ENCODE results near the gene ADAMTS15. TPM values are rescaled to one million over a fixed set of nuclear protein-coding genes. Genes with fewer than 3 reads are reported as not detected.

ADAMTS15 gene
- total and polyA plus RNA-seq, 2 donors (not counting 3 experiments of a cell fraction or from before 2014, with no cell fraction given) = 0.08 TPM; not detected in 1

DNA sequence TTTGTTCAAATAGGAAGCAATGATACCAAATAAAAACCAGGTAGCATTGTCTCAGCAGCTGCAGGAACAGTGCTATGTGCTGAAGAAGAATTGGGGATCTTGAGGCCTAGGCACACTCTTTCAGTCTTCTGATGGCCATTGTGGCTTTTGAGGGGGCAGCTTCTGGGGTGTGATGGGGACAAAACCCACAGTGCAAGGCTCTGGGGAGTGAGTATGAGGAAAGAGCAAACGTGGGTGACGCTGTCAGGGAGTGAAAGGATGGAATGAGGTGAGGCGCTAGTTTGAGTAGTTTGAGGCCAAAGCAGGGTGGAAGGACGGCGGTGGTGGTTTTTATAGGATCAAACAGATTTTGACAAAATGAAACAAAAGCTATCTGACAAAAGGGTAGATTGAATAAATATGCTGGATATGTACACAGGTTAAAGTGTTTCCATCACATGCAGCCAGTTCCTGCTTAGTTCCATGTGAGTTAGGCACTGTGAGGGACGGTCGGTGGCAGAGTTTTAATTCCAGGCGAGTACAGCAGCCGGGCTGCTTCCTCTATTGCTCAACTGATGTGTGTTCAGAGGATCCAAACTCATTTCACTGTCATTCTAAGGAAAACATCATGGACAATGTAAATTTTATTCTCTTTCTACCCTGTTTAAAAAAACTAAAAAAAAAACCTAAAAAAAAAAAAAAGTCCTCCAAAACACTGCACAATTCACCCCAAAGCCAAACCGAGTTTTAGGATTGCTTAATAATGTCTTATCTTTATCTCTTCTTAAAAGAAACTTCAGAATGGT, 18.9 kb downstream of the ADAMTS15 start:
- no peak overlapping the region for H3K4me3 ChIP-seq (replicated peaks in 1 of 3; ENCODE audit: insufficient read depth in 1 of 3, low read depth in 1 of 3, low read length in 3 of 3)
- H3K9me1 ChIP-seq (replicated peaks; ENCODE audit: control insufficient read depth, extremely low read depth, insufficient read depth, low read length) = no peaks in the 10 kb centered on the region
- H3K9me3 ChIP-seq (replicated peaks; ENCODE audit: control insufficient read depth, insufficient read depth, low read length) = no peaks in the 10 kb centered on the region
- no TSS peak for BruUV-seq (replicated peaks)
- DNase-seq (ENCODE audit: low read depth, low spot score) (no peak), FAIRE-seq (no peak)
- no peaks in the 10 kb centered on the region for H3K36me3 ChIP-seq (ENCODE audit: control insufficient read depth in 2 of 2, extremely low read depth in 1 of 2, insufficient read depth in 2 of 2, low read length in 2 of 2)
- H2AFZ ChIP-seq (ENCODE audit: low read depth, low read length) = no peak overlapping the region
- no peaks in the 10 kb centered on the region for H3K79me2 ChIP-seq (ENCODE audit: control insufficient read depth, insufficient read depth, low read length)
- peaks cover 0 to 2% of the 10 kb centered on the region in 2 experiments for H3K27me3 ChIP-seq (ENCODE audit: control insufficient read depth in 2 of 2, insufficient read depth in 2 of 2, low read length in 2 of 2)
- no peak overlapping the region for H3K27ac ChIP-seq (ENCODE audit: insufficient read depth, low read depth, low read length)
- no peak overlapping the region for H3K9ac ChIP-seq (replicated peaks; ENCODE audit: extremely low read depth, insufficient read depth, low read length)
- CTCF ChIA-PET = no interaction called here
- H4K20me1 ChIP-seq (replicated peaks; ENCODE audit: control insufficient read depth, extremely low read depth, insufficient read depth, low read length) = no peaks in the 10 kb centered on the region
- H3K4me2 ChIP-seq (ENCODE audit: insufficient read depth, low read length) = no peak overlapping the region
- POLR2A ChIA-PET = no interaction called here
- dilution Hi-C loops (cut with MboI; ENCODE audit: extremely low pct_ligation_motif_present, low sequenced_read_pairs) = no loop called here
- TF ChIP-seq JUN (IDR thresholded peaks at IDR 0.05; ENCODE audit: borderline replicate concordance, insufficient read depth, insufficient read length, low read depth) (no peak), GATA2 (IDR thresholded peaks at IDR 0.05; ENCODE audit: insufficient read depth, insufficient read length, low read depth, low read length) (no peak), FOS (IDR thresholded peaks at IDR 0.05; ENCODE audit: borderline replicate concordance, insufficient read depth, low read length) (no peak), POLR2A (IDR thresholded peaks at IDR 0.05; ENCODE audit: low read depth, low read length) (no peak), POLR2AphosphoS5 (IDR thresholded peaks at IDR 0.05; ENCODE audit: insufficient read depth, low read depth, low read length) (no peak), EZH2 (IDR thresholded peaks at IDR 0.05; ENCODE audit: borderline replicate concordance, low read depth, low read length, severe bottlenecking) (no peak), MYC (IDR thresholded peaks at IDR 0.05; ENCODE audit: low read depth, low read length) (no peak)
- TF ChIP-seq, protein P1, sequence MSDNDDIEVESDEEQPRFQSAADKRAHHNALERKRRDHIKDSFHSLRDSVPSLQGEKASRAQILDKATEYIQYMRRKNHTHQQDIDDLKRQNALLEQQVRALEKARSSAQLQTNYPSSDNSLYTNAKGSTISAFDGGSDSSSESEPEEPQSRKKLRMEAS (IDR thresholded peaks at IDR 0.05; ENCODE audit: insufficient read depth, insufficient read length) = no peak
- TF ChIP-seq, protein P2, sequence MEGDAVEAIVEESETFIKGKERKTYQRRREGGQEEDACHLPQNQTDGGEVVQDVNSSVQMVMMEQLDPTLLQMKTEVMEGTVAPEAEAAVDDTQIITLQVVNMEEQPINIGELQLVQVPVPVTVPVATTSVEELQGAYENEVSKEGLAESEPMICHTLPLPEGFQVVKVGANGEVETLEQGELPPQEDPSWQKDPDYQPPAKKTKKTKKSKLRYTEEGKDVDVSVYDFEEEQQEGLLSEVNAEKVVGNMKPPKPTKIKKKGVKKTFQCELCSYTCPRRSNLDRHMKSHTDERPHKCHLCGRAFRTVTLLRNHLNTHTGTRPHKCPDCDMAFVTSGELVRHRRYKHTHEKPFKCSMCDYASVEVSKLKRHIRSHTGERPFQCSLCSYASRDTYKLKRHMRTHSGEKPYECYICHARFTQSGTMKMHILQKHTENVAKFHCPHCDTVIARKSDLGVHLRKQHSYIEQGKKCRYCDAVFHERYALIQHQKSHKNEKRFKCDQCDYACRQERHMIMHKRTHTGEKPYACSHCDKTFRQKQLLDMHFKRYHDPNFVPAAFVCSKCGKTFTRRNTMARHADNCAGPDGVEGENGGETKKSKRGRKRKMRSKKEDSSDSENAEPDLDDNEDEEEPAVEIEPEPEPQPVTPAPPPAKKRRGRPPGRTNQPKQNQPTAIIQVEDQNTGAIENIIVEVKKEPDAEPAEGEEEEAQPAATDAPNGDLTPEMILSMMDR (IDR thresholded peaks at IDR 0.05; ENCODE audit: extremely low read depth in 1 of 2, insufficient read depth in 1 of 2, low read depth in 1 of 2, low read length in 2 of 2) = no peak
- intact Hi-C loops (cut with micrococcal nuclease) = no loop called here
- H3K4me1 ChIP-seq (ENCODE audit: control insufficient read depth, extremely low read depth, insufficient read depth, low read length) = no peaks in the 10 kb centered on the region

Measured in endothelial cell of umbilical vein (primary cell).